GM12891 (cell line): Measurements from ENCODE around the gene SUPT5H.
A peak's percentile ranks its signal among the peaks of the same experiment; 100 is the strongest.

Source experiments
- DNase-seq: peaks from one replicate; pipeline ENCODE4 v3.0.0; 2011; ENCODE audit warnings: low spot score; ENCODE audit not compliant: insufficient read length
- FAIRE-seq: peaks from 2 replicates; lab custom pipeline; 2011; peaks lifted over from hg19 to GRCh38; lab: Jason Lieb, UNC
- PAX5 ChIP-seq: IDR thresholded peaks from 2 replicates; pipeline ENCODE4 v1.6.1; 2011; ENCODE audit warnings: low read length, moderate library complexity, mild to moderate bottlenecking; ENCODE audit not compliant: insufficient read depth, severe bottlenecking
- POLR2A ChIP-seq: IDR thresholded peaks from 2 replicates; pipeline ENCODE4 v1.6.1; 2011; ENCODE audit warnings: low read depth, low read length, control low read depth
- POLR2AphosphoS5 ChIP-seq: IDR thresholded peaks from 2 replicates; pipeline ENCODE4 v1.6.1; 2011; ENCODE audit warnings: low read depth, low read length, control low read depth
- POU2F2 ChIP-seq: IDR thresholded peaks from 2 replicates; pipeline ENCODE4 v1.6.1; 2011; ENCODE audit warnings: low read depth, mild to moderate bottlenecking, control low read depth, low read length, moderate library complexity
- SPI1 ChIP-seq: IDR thresholded peaks from 2 replicates; pipeline ENCODE4 v1.6.1; 2011; ENCODE audit warnings: low read depth, low read length, control low read depth
- TAF1 ChIP-seq: IDR thresholded peaks from 2 replicates; pipeline ENCODE4 v1.6.1; 2011; ENCODE audit warnings: low read depth, low read length, control low read depth

Gene SUPT5H

DNA sequence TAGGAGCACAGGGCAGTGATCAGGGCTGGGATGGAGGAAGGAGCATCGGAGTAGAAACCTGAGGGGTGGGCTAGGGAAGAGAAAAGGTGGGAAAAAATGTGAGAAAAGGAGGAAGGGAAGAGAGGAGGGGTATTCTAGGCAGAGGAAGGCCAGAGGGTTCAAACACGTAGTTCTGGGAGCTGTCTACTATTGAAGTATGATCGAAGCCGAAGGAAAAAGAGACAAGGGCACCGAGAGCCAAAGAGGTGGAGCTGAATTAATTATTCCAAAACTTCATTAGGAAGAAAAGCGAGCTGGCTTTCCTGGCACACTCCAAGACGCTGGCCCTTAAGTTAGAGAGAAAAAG, 61.2 kb downstream of the SUPT5H start:
- TF ChIP-seq PAX5 (no peak), SPI1 (no peak), POLR2A (no peak), POU2F2 (no peak), TAF1 (no peak), POLR2AphosphoS5 (no peak)
- DNase-seq (no peak), FAIRE-seq (no peak)

DNA sequence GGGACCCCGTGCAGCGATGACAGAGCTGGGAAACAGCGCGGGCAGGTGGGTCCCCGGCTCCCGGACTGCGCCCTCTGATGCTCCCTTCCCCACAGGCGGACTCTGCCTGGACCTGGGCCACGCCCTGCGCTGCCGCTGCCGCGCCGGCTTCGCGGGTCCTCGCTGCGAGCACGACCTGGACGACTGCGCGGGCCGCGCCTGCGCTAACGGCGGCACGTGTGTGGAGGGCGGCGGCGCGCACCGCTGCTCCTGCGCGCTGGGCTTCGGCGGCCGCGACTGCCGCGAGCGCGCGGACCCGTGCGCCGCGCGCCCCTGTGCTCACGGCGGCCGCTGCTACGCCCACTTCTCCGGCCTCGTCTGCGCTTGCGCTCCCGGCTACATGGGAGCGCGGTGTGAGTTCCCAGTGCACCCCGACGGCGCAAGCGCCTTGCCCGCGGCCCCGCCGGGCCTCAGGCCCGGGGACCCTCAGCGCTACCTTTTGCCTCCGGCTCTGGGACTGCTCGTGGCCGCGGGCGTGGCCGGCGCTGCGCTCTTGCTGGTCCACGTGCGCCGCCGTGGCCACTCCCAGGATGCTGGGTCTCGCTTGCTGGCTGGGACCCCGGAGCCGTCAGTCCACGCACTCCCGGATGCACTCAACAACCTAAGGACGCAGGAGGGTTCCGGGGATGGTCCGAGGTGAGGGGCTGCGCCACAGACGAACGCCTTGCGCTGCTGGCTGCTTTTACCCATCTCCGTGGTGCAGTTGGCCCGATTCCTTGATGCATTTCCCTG, 61.7 kb downstream of the SUPT5H start:
- DNase-seq, result peak; percentile 83
- TF ChIP-seq POLR2AphosphoS5 (no peak), POLR2A (no peak), TAF1 (no peak), POU2F2 (no peak), SPI1 (no peak), PAX5 (no peak)
- FAIRE-seq, result peak; percentile 98

- FAIRE-seq, result no peak
Measured at GRCh38 chr19:39507715-39508364, 62.5 kb downstream of the SUPT5H start.

GRCh38 chr19:39508629-39509028, 63.2 kb downstream of the SUPT5H start:
- no peak for DNase-seq
- TF ChIP-seq POLR2A (no peak), SPI1 (no peak), POLR2AphosphoS5 (no peak)
- FAIRE-seq, result no peak

More at GRCh38 chr19:39507715-39508364, 62.5 kb downstream of the SUPT5H start:
- DNase-seq, result no peak
- no peak for TF ChIP-seq POLR2AphosphoS5

GRCh38 chr19:39509233-39509632, 63.9 kb downstream of the SUPT5H start:
- DNase-seq, result no peak
- TF ChIP-seq SPI1, result no peak
- TF ChIP-seq TAF1, result no peak
- TF ChIP-seq POLR2AphosphoS5, result no peak
- TF ChIP-seq POU2F2, result no peak
- TF ChIP-seq PAX5, result no peak
- no peak for TF ChIP-seq POLR2A
- FAIRE-seq, result no peak

DNA sequence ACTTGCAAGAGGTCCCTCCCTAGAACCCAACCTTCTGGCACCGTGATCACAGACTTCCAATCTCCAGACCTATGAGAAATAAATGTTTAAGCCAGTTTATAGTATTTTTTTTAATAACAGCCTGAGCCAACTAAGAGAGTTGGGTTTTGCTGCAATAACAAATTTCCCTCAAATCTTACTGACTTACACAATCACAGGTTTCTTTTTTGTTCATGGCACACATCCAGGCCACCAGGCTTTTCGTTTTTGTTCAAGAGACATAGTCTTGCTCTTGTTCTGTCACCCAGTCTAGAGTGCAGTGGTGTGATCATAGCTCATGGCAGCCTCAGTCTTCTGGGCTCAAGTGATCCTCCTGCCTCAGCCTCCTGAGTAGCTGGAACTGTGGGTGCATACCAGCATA, 67.6 kb downstream of the SUPT5H start:
- TF ChIP-seq POU2F2 (no peak), POLR2AphosphoS5 (no peak), POLR2A (no peak), TAF1 (no peak), SPI1 (no peak), PAX5 (no peak)

GRCh38 chr19:39514840-39515550, 69.6 kb downstream of the SUPT5H start, which contains the start of gene SELENOV:
Gene SELENOV, plus strand, starts transcription at chr19:39515139. Its CDS starts 74 bp downstream, at chr19:39515213.
- DNase-seq (no peak), FAIRE-seq (peak; percentile 76)
- TF ChIP-seq SPI1 (no peak), PAX5 (no peak), TAF1 (no peak), POU2F2 (no peak), POLR2AphosphoS5 (no peak), POLR2A (no peak)

More for the DNA sequence above, 67.6 kb downstream of the SUPT5H start:
- FAIRE-seq, result no peak
- no peak for DNase-seq

GRCh38 chr19:39515551-39516191, 70.3 kb downstream of the SUPT5H start:
- FAIRE-seq (no peak), DNase-seq (no peak)
- TF ChIP-seq POLR2AphosphoS5 (no peak), SPI1 (no peak), PAX5 (no peak), TAF1 (no peak)

DNA sequence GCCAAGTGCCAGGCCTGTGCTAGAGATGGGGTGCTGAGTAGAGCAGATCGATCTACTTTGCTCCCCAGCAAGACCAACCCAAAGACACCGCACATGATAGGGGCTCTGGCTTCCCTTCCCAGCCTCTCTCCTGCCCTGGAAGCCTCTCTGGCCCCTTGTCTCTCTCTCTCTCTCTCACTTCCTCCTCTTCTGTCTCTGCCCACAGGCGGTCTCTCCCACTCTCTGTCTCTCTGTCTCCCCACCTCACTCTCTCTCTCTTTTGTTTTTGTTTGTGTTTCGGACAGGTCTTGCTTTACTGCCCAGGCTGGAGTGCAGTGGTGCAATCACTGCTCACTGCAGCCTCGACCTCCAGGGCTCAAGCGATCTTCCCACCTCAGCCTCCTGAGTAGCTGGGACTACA, 70.9 kb downstream of the SUPT5H start:
- FAIRE-seq, result no peak
- no peak for DNase-seq

More for the DNA sequence above, 70.9 kb downstream of the SUPT5H start:
- TF ChIP-seq SPI1 (peak; percentile 74), PAX5 (no peak)
